Measurements from ENCODE around the gene LGR4. TPM values are rescaled to one million over a fixed set of nuclear protein-coding genes. Genes with fewer than 3 reads are reported as not detected.

Gene LGR4
- total RNA-seq, 1 donor from 2014 or later = 16.7 TPM

Other genes starting within 250 kb of the LGR4 start
- 3.4 and 6.8 TPM in 2 replicates for gene CCDC34, start 109.6 kb downstream of the LGR4 start, total RNA-seq
- 20.6 and 23.6 TPM in 2 replicates for gene LIN7C, start 34.0 kb upstream of the LGR4 start, total RNA-seq
- gene BDNF, start 227.7 kb upstream of the LGR4 start, total RNA-seq = 1.6 and 4.7 TPM in 2 replicates